Rectal smooth muscle tissue (tissue), 1 donor: Measurements from ENCODE around the gene CACFD1.

Experiments
- H3K27ac ChIP-seq: one replicate; pipeline ENCODE4 v1.7.0; 2013; ENCODE audit warnings: low read depth, low read length, inconsistent platforms
- H3K27me3 ChIP-seq: one replicate; pipeline ENCODE4 v1.7.0; 2013; ENCODE audit warnings: low read length; ENCODE audit not compliant: control insufficient read depth, insufficient read depth
- H3K36me3 ChIP-seq: one replicate; pipeline ENCODE4 v1.7.0; 2013; ENCODE audit warnings: low read length; ENCODE audit not compliant: control insufficient read depth, insufficient read depth
- H3K4me1 ChIP-seq: one replicate; pipeline ENCODE4 v1.7.0; 2013; ENCODE audit warnings: low read length; ENCODE audit not compliant: control insufficient read depth, insufficient read depth
- H3K4me3 ChIP-seq: one replicate; pipeline ENCODE4 v1.7.0; 2013; ENCODE audit warnings: low read length
- H3K9ac ChIP-seq: one replicate; pipeline ENCODE4 v1.7.0; 2013; ENCODE audit warnings: low read length

Gene CACFD1

DNA sequence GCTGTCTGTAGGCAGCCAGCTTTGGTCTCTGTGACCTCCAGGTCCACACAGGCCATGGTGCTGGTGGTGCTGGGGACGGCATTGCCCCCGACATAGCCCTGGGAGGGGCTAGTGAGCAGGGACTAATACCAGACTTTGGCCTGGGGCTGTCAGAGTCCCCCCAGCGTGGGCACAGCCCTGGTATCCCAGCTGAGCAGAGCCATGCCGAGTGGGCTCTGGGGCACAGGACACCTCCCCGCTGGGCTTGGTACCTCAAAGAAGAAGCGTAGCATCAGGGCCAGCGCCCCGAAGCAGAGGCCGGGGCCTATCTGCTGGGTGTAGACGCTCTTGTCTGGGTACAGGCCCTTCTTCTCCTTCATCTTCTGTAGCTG, 55.4 kb downstream of the CACFD1 start:
- Histone ChIP-seq H3K27ac (no peak overlapping the region), H3K27me3 (no peaks in the 10 kb centered on the region), H3K9ac (no peak overlapping the region), H3K36me3 (no peaks in the 10 kb centered on the region), H3K4me1 (no peaks in the 10 kb centered on the region), H3K4me3 (no peak overlapping the region)

DNA sequence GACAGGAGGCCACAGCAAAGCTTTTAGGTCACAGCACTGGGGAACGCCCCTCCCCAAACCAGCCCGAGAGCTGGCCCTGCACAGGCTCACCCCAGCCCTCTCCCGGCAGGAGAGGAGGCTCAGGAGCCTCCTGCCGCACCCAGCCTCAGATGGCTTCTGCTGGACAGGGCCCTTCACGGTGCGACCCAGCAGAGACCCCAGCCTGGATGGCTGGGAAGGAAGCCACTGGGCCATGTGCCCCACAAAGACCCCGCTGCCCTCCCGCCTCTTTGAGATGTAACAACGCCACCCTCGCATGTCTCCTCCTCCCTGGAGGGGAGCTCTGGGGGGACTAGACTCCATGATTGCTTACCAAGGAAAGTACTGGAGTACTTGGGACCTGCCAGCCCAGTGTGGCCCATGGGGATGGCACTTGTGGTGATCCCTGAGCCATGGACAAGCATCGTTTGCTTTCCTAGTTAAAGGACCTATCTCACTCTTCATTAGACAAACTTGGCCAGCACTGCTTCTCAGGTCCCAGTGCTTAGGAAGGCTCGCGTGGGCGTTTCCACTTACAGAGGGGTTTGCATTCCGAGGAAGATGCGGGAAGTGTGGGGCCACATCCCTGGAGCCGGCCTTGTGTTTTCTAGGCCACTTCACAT, 56.0 kb downstream of the CACFD1 start:
- H3K27me3 ChIP-seq = no peaks in the 10 kb centered on the region
- H3K36me3 ChIP-seq = no peaks in the 10 kb centered on the region
- H3K9ac ChIP-seq = no peak overlapping the region
- no peak overlapping the region for H3K27ac ChIP-seq
- no peaks in the 10 kb centered on the region for H3K4me1 ChIP-seq
- H3K4me3 ChIP-seq = no peak overlapping the region

DNA sequence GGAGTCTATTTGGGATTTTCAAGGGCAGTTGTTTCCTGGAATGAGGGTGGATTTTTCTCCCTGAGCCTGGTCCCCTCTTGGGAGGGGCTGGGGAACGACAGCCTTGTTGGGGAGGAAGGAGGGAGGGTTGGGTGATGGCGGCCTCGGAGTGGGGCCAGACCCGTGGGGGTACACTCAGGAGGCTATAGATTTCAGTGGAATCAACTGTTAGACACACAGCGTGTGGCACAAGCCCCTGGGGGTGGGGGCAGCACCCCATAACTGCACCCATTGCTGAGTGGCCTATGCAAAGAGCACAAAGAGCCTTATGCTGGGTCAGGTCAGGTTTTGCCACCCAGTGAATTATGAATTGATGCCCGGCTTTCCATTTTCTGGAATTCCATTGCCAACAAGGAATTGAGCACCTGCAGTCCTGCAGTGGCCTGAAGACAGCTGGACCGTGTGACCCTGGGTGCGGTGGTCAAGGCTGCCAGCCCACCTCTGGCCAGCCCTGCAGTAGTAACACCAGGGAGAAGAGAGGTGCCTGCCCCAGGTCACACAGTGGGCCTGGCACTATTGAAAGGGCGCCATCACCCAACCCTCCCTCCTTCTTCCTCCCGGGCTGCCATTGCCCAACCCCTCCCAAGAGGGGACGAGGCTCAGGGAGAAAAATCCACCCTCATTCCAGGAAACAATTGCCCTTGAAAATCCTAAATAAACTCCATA, 56.6 kb downstream of the CACFD1 start:
- no peaks in the 10 kb centered on the region for H3K4me1 ChIP-seq
- no peaks in the 10 kb centered on the region for H3K36me3 ChIP-seq
- no peaks in the 10 kb centered on the region for H3K27me3 ChIP-seq

DNA sequence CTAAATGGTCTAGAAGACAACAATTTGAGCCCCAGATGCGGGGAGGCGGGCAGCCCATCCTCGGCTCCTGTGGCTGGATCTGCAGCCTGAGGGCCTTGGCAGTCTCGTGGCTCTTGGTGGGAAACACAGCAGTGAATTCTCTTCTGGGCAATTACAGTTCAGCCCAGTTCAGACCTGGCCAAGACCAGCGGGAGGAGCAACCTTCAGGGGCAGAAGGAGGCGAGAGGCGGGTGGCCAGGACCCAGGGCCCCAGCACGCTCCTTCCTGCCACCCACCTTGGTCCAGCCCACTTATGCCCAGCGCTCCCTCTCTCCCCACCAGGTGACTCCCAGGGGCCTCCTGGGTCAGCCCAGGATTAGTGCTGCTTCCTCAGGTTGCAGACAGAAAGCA, 57.2 kb downstream of the CACFD1 start:
- no peak overlapping the region for H3K27ac ChIP-seq
- H3K4me3 ChIP-seq = no peak overlapping the region
- no peaks in the 10 kb centered on the region for H3K27me3 ChIP-seq
- H3K36me3 ChIP-seq = no peaks in the 10 kb centered on the region
- no peak overlapping the region for H3K9ac ChIP-seq
- no peaks in the 10 kb centered on the region for H3K4me1 ChIP-seq

More for the DNA sequence above, 56.6 kb downstream of the CACFD1 start:
- Histone ChIP-seq H3K9ac (no peak overlapping the region), H3K4me3 (no peak overlapping the region), H3K27ac (no peak overlapping the region)

DNA sequence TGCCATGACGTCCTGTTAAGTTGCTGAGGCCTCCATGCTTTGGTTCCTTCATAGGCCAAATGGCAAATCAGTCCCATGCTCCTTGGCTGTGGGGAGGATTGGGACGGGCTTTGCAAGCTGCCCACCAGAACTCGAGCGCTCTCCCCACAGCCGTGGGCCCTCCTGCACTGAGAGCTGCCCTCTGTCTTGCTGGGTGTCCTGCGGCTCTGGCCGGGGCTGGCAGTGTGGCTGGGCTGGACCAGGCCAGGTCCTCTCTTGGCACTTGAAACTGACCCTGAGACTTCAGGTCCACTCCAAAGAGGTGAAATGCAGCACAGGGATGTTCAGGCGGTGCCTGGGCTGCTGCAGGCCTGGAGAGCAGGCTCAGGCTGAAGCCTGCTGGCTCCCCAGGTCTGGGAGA, 57.9 kb downstream of the CACFD1 start:
- H3K27me3 ChIP-seq = no peaks in the 10 kb centered on the region
- H3K4me3 ChIP-seq = no peak overlapping the region
- H3K9ac ChIP-seq = no peak overlapping the region
- no peak overlapping the region for H3K27ac ChIP-seq
- H3K4me1 ChIP-seq = no peaks in the 10 kb centered on the region
- no peaks in the 10 kb centered on the region for H3K36me3 ChIP-seq

DNA sequence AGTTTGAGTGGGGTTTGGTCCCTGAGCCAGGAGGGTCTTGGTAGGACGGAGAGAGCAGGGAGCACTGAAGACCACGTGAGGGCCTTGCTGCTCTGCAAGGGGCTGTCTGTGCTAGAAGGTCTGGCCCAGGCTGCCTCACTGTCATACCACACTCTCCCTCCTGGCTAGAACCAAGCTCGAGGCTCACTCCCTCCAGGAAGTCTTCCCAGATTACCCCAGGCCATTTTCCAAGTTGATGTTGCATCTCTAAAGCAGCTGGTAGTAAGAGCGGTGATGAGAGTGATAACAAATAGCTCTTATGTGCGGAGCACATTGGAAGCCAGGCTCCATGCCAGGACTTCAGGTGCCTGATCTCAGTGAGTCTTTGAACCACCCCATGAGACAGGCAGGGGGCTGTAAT, 58.4 kb downstream of the CACFD1 start:
- H3K27me3 ChIP-seq = no peaks in the 10 kb centered on the region
- no peak overlapping the region for H3K27ac ChIP-seq
- no peak overlapping the region for H3K9ac ChIP-seq
- no peaks in the 10 kb centered on the region for H3K36me3 ChIP-seq
- H3K4me3 ChIP-seq = no peak overlapping the region
- no peaks in the 10 kb centered on the region for H3K4me1 ChIP-seq

DNA sequence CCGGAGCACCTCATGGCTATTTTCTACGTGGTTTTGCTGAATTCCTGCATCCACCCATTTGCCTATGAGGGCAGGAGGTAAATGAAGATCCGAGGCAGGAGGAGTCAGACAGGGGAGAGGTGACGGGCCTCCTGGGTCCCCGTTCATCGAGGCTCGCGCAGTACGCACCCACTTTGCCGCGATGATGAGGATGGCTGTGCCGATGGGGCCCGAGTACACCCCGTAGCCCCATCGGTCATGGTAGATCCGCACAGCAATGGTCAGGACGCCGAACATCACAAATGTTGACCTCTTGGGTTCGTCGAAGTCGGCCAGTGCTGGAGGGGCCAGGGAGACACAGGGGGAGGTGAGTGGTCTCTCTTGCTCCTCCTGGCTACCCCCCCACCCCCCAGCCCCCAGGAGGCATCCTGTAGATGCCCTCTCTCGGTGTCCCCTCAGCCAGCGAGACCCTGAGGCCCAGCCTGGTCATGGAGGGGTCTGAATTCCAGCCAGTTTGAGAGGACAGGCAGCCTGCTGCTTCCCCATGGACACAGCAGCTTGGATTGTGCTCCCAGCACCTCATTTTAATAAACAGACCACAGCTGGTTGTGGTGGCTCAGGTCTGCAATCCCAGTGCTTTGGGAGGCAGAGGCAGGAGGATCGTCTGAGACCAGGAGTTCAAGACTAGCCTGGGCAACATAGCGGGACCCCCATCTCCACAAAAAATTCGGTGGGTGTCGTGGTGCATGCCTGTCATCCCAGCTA, 59.1 kb downstream of the CACFD1 start:
- no peak overlapping the region for H3K4me3 ChIP-seq
- no peaks in the 10 kb centered on the region for H3K36me3 ChIP-seq
- no peaks in the 10 kb centered on the region for H3K4me1 ChIP-seq
- no peaks in the 10 kb centered on the region for H3K27me3 ChIP-seq
- H3K27ac ChIP-seq = no peak overlapping the region
- no peak overlapping the region for H3K9ac ChIP-seq

DNA sequence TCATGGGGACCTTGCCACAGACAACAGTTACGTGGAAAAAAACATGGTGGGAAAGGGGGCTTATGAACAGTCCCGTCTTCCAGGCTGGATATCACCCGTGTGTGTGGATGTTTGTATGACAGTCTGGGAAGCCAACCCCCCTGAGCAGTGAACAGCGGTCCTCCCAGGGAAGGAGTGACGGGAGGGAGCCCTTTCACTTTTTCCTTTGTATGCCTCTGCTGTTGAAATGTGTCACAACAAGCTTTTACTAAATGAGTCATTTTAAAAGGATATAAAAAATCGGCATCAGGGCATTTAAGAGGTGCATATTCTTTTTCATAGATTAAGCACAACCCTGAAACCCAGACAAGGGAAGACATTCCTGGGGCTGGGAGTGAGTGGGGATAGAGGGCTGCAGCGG, 59.9 kb downstream of the CACFD1 start:
- H3K27ac ChIP-seq = no peak overlapping the region
- no peak overlapping the region for H3K4me3 ChIP-seq
- no peaks in the 10 kb centered on the region for H3K27me3 ChIP-seq
- H3K9ac ChIP-seq = no peak overlapping the region
- H3K36me3 ChIP-seq = no peaks in the 10 kb centered on the region
- H3K4me1 ChIP-seq = no peaks in the 10 kb centered on the region

DNA sequence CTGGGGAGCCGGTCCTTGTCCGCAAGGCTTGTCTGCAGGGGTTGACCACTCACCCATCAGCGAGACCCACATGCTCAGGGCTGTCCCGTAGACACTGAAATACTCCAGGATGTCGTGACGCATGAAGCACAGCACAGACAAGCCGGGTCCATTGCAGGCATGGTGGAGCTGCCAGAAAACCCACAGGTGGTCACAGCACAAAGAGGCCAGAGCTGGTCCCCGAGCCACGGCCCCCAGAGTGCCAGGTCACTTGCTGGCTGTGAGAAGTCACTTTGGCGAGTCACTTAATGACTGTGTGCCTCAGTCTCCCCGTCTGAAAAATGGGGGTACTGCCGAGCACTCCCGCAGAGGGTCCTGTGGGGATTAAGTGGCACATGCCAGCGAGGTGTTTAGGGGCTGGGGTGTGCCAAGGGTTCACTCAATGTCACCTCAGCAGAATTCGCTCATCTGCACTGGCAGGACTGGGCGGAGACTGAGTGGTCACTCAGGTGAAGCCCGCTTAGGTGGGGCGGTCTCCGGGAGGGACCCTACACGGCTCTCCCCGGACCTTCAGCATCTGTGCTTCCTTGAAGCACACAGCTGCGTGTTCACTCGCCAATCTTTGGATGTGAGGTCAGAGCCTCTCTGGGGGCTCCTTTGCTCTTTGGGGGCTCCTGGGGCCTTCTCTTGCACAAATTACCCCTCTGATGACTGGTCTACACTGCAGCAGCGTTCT, 60.5 kb downstream of the CACFD1 start:
- H3K4me1 ChIP-seq = no peaks in the 10 kb centered on the region
- H3K9ac ChIP-seq = no peak overlapping the region
- H3K36me3 ChIP-seq = no peaks in the 10 kb centered on the region
- no peak overlapping the region for H3K27ac ChIP-seq
- no peak overlapping the region for H3K4me3 ChIP-seq
- no peaks in the 10 kb centered on the region for H3K27me3 ChIP-seq
